Measurements from ENCODE around the gene GFOD2. TPM values are rescaled to one million over a fixed set of nuclear protein-coding genes. Genes with fewer than 3 reads are reported as not detected.
A peak's percentile ranks its signal among the peaks of the same experiment; 100 is the strongest.

Gene GFOD2
- total RNA-seq, 4 donors from 2014 or later, result 9.1 to 24.2 (median 20.8) TPM

DNA sequence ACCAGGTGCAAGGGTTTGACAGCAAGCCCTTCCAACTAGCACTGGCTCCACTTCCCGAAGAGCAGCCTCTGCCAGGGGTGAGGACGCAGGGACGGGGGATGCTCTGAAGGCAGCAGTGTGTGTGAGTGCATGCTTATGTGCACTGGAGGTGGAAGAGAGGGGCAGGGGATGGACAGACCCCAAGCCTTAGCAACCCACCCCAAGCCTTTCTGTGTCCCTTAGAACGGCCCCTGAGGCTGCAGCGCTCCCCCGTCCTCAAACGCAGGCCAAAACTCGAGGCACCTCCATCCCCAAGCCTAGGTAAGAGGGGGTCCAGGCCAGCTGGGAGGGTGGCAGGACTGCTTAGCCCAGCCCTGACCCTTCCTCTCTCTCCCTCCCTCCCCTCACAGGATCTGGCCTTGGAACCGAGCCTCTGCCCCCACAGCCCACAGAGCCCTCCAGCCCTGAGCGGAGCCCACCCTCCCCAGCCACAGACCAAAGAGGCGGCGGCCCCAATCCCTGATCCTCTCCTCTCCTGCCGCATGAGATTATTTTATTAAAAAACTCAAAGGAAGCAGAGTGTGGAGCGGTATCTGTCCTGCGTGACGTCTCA lies 62.0 kb downstream of the GFOD2 start:
- peaks cover 0 to 30% (median 25%) of the 10 kb centered on the region in 4 donors for H3K27me3 ChIP-seq
- peaks cover 24 to 53% (median 44%) of the 10 kb centered on the region in 4 donors for H3K4me1 ChIP-seq
- peaks cover 0 to 24% (median 21%) of the 10 kb centered on the region in 4 donors for H3K36me3 ChIP-seq
- intact Hi-C loops (cut with DNase I), result no loop called here
- H3K27ac ChIP-seq (replicated peaks in 1 of 4), result no peak overlapping the region
- H3K4me3 ChIP-seq, result no peak overlapping the region
- no peak for DNase-seq (ENCODE audit: extremely low spot score)
- WGBS, result 91% methylated on average over 15 of the region's 16 CpGs
- TF ChIP-seq POLR2A (IDR thresholded peaks at IDR 0.05; ENCODE audit: low read depth) (no peak), POLR2AphosphoS5 (IDR thresholded peaks at IDR 0.05) (no peak), EP300 (IDR thresholded peaks at IDR 0.05) (no peak)
- TF ChIP-seq, protein P1, sequence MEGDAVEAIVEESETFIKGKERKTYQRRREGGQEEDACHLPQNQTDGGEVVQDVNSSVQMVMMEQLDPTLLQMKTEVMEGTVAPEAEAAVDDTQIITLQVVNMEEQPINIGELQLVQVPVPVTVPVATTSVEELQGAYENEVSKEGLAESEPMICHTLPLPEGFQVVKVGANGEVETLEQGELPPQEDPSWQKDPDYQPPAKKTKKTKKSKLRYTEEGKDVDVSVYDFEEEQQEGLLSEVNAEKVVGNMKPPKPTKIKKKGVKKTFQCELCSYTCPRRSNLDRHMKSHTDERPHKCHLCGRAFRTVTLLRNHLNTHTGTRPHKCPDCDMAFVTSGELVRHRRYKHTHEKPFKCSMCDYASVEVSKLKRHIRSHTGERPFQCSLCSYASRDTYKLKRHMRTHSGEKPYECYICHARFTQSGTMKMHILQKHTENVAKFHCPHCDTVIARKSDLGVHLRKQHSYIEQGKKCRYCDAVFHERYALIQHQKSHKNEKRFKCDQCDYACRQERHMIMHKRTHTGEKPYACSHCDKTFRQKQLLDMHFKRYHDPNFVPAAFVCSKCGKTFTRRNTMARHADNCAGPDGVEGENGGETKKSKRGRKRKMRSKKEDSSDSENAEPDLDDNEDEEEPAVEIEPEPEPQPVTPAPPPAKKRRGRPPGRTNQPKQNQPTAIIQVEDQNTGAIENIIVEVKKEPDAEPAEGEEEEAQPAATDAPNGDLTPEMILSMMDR (IDR thresholded peaks at IDR 0.05), result no peak
- H3K9me3 ChIP-seq, result no peaks in the 10 kb centered on the region

DNA sequence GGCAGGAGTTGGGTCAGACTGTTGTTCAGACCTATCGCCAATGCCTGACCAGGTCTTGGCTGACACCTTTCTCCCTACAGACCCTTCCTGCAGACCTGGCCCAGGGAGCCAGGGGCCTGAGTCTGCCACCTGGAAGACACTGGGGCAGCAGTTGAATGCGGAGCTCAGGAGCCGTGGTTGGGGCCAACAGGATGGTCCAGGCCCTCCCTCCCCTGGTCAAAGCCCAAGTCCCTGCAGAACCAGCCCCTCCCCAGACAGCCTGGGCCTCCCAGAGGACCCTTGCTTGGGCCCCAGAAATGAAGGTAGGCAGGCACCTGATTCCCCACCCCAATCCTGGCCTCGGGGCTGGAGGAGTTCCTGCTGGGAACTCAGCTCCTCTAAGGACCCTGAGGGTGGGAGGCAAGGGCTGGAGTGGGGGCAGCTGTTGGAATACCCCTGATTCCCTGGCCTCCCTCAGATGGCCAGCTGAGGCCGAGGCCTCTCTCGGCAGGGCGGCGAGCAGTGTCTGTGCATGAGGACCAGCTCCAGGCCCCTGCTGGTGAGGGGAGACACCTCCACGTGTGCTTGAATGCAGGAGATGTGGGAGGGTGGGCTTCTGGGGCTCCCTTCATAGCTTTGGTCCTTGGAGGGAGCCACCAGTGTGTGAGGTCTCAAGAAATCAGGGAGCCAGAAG lies 62.6 kb downstream of the GFOD2 start:
- peaks cover 0 to 36% (median 31%) of the 10 kb centered on the region in 4 donors for H3K27me3 ChIP-seq
- DNase-seq (ENCODE audit: extremely low spot score), result no peak
- intact Hi-C loops (cut with DNase I), result no loop called here
- H3K9me3 ChIP-seq, result no peaks in the 10 kb centered on the region
- H3K36me3 ChIP-seq, result peaks cover 0 to 24% (median 21%) of the 10 kb centered on the region in 4 donors
- H3K4me3 ChIP-seq, result no peak overlapping the region
- WGBS, result 78% methylated on average over 1 of the region's 9 CpGs
- no peak for TF ChIP-seq POLR2AphosphoS5 (IDR thresholded peaks at IDR 0.05)
- H3K27ac ChIP-seq (replicated peaks in 1 of 4), result no peak overlapping the region
- peaks cover 23 to 46% (median 39%) of the 10 kb centered on the region in 4 donors for H3K4me1 ChIP-seq

DNA sequence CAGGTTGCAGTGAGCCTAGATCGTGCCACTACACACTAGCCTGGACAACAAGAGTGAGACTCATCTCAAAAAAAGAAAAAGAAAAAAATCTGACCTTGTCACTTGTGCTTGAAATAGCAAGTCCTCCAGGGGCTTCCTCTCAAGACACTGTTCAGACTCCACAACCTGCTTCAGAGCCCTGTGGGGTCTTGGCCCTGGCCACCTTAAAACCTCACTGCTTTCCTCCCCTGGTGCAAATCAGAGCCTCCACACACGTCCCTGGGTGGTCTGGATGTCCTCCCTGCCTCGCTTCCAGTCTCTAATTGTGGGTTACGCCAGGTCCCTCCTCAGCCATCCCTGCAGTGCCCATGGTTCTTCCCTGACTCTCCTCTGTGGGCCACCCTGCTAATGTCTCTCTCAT lies 63.8 kb downstream of the GFOD2 start:
- Histone ChIP-seq H3K4me3 (no peak overlapping the region), H3K4me1 (peaks cover 18 to 40% (median 33%) of the 10 kb centered on the region in 4 donors), H3K27ac (replicated peaks in 1 of 4) (no peak overlapping the region), H3K9me3 (no peaks in the 10 kb centered on the region), H3K36me3 (peaks cover 0 to 24% (median 21%) of the 10 kb centered on the region in 4 donors), H3K27me3 (peaks cover 0 to 47% (median 35%) of the 10 kb centered on the region in 4 donors)
- WGBS, result 71% methylated on average over 4 of the region's 4 CpGs
- TF ChIP-seq POLR2A (IDR thresholded peaks at IDR 0.05; ENCODE audit: low read depth), result no peak
- TF ChIP-seq EP300 (IDR thresholded peaks at IDR 0.05), result no peak
- TF ChIP-seq, protein P1 (IDR thresholded peaks at IDR 0.05), result no peak
- no peak for TF ChIP-seq POLR2AphosphoS5 (IDR thresholded peaks at IDR 0.05)
- intact Hi-C loops (cut with DNase I), result no loop called here
- DNase-seq (ENCODE audit: extremely low spot score), result no peak

DNA sequence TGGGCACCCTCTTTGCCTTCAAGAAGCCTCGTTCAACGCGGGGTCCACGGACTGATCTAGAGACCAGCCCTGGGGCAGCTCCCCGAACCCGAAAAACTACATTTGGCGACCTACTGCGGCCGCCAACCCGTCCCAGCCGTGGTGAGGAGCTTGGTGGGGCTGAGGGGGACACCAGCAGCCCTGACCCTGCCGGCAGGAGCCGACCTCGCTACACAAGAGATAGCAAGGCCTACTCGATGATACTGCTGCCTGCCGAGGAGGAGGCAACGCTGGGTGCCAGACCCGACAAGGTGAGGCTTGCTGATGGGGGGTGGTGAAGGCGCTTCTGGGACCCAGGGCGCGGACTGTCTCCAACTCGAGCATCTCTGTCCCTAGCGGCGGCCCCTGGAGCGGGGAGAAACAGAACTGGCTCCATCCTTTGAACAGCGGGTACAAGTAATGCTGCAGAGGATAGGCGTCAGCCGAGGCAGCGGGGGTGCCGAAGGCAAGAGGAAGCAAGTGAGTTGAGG lies 64.7 kb downstream of the GFOD2 start:
- Histone ChIP-seq H3K4me3 (no peak overlapping the region), H3K4me1 (peaks cover 16 to 40% (median 36%) of the 10 kb centered on the region in 4 donors), H3K27me3 (peaks cover 0 to 56% (median 40%) of the 10 kb centered on the region in 4 donors), H3K36me3 (peaks cover 0 to 24% (median 21%) of the 10 kb centered on the region in 4 donors), H3K27ac (replicated peaks in 1 of 4) (no peak overlapping the region), H3K9me3 (no peaks in the 10 kb centered on the region)
- intact Hi-C loops (cut with DNase I), result no loop called here
- TF ChIP-seq POLR2A (IDR thresholded peaks at IDR 0.05; ENCODE audit: low read depth) (no peak), POLR2AphosphoS5 (IDR thresholded peaks at IDR 0.05) (no peak), EP300 (IDR thresholded peaks at IDR 0.05) (no peak)
- TF ChIP-seq, protein P1 (IDR thresholded peaks at IDR 0.05), result no peak
- WGBS, result 65% methylated on average over 7 of the region's 30 CpGs
- DNase-seq (ENCODE audit: extremely low spot score), result no peak

DNA sequence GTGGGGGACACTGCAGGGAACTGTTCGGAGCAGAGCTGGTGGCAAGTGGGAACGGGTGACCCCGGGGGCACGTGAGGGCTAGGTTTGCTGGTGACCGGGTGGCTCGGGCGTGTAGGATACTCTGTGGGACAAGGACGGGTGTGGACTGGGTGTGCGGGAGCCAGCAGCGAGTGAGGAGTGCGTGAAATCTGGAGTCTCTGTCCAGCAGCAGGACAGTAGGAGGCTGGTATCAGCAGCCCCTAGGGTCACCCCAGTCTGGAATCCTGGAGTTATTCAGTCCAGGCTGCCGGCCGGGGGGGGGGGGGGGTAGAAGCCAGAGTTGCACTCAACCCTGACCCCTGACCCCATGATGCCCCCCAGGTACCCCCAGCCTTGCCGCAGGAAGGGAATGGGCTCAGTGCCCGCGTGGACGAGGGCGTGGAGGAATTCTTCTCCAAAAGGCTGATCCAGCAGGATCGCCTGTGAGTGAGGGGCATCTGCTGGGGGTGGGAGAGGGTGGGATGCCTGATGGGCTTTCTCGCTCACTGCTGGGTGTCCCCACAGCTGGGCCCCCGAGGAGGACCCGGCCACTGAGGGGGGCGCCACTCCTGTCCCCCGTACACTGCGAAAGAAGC lies 65.2 kb downstream of the GFOD2 start:
- peaks cover 0 to 62% (median 45%) of the 10 kb centered on the region in 4 donors for H3K27me3 ChIP-seq
- DNase-seq (ENCODE audit: extremely low spot score), result no peak
- intact Hi-C loops (cut with DNase I), result no loop called here

More for the DNA sequence above, 65.2 kb downstream of the GFOD2 start:
- Histone ChIP-seq H3K27ac (replicated peaks in 1 of 4) (no peak overlapping the region), H3K9me3 (no peaks in the 10 kb centered on the region), H3K4me3 (peak overlapping the region; percentile 40 to 59 (median 45)), H3K4me1 (peaks cover 10 to 39% (median 34%) of the 10 kb centered on the region in 4 donors), H3K36me3 (peaks cover 0 to 24% (median 21%) of the 10 kb centered on the region in 4 donors)
- TF ChIP-seq EP300 (IDR thresholded peaks at IDR 0.05) (no peak), POLR2A (IDR thresholded peaks at IDR 0.05; ENCODE audit: low read depth) (no peak)
- 12% methylated on average over 7 of the region's 25 CpGs for WGBS
